GM23248 (cell line): ENCODE data around the gene FMN2. TPM values are rescaled to one million over a fixed set of nuclear protein-coding genes. Genes with fewer than 3 reads are reported as not detected.

ENCODE experiments used
- DNase-seq: peaks from one replicate; pipeline ENCODE4 v3.0.0-alpha.2; 2015
- H2AFZ ChIP-seq: fragments of 200-600 bp; sonication (generic); 2 replicates; pipeline ENCODE4 v1.6.1; 2016; ENCODE audit warnings: antibody characterized with exemption
- H3F3A ChIP-seq: fragments of 200-600 bp; sonication (generic); 2 replicates; pipeline ENCODE4 v1.6.1; 2016; ENCODE audit warnings: mild to moderate bottlenecking, antibody characterized with exemption, mixed run types; ENCODE audit not compliant: insufficient read depth
- H3K27ac ChIP-seq: fragments of 200-600 bp; sonication (generic); 2 replicates; pipeline ENCODE4 v1.5.1; 2016; ENCODE audit warnings: mild to moderate bottlenecking
- H3K27me3 ChIP-seq: fragments of 200-600 bp; sonication (generic); replicated peaks from 2 replicates; pipeline ENCODE4 v1.6.1; 2016; ENCODE audit warnings: mild to moderate bottlenecking; ENCODE audit not compliant: insufficient read depth
- H3K36me3 ChIP-seq: fragments of 200-600 bp; sonication (generic); 2 replicates; pipeline ENCODE4 v1.6.1; 2016; ENCODE audit warnings: low read depth, mild to moderate bottlenecking
- H3K4me1 ChIP-seq: fragments of 200-600 bp; sonication (generic); 2 replicates; pipeline ENCODE4 v1.6.1; 2016; ENCODE audit warnings: mild to moderate bottlenecking; ENCODE audit not compliant: insufficient read depth
- H3K4me2 ChIP-seq: fragments of 200-600 bp; sonication (generic); one replicate; pipeline ENCODE4 v1.6.1; 2016; ENCODE audit warnings: mild to moderate bottlenecking; ENCODE audit not compliant: unreplicated experiment
- H3K4me3 ChIP-seq: fragments of 200-600 bp; sonication (generic); 2 replicates; pipeline ENCODE4 v1.5.1; 2016; ENCODE audit warnings: mild to moderate bottlenecking
- H3K79me2 ChIP-seq: fragments of 200-600 bp; sonication (generic); 2 replicates; pipeline ENCODE4 v1.6.1; 2016; ENCODE audit warnings: mild to moderate bottlenecking; ENCODE audit not compliant: insufficient read depth
- H3K9ac ChIP-seq: fragments of 200-600 bp; sonication (generic); 2 replicates; pipeline ENCODE4 v1.6.1; 2016; ENCODE audit warnings: mild to moderate bottlenecking
- H3K9me2 ChIP-seq: fragments of 200-600 bp; sonication (generic); 2 replicates; pipeline ENCODE4 v1.6.1; 2016; ENCODE audit warnings: mixed run types, mild to moderate bottlenecking, moderate library complexity; ENCODE audit not compliant: insufficient read depth
- H3K9me3 ChIP-seq: fragments of 200-600 bp; sonication (generic); one replicate; pipeline ENCODE4 v1.6.1; 2017; ENCODE audit warnings: low read depth
- H4K20me1 ChIP-seq: fragments of 200-600 bp; sonication (generic); 2 replicates; pipeline ENCODE4 v1.6.0; 2016; ENCODE audit not compliant: insufficient read depth
- EZH2 ChIP-seq: fragments of 200-600 bp; sonication (generic); IDR thresholded peaks from 2 replicates; pipeline ENCODE4 v1.6.1; 2018; ENCODE audit warnings: antibody characterized with exemption, mild to moderate bottlenecking; ENCODE audit not compliant: insufficient read depth, poor library complexity, severe bottlenecking
- EZH2phosphoT487 ChIP-seq: fragments of 200-600 bp; sonication (generic); IDR thresholded peaks from 2 replicates; pipeline ENCODE4 v1.6.1; 2018; ENCODE audit warnings: antibody characterized with exemption, moderate library complexity, mild to moderate bottlenecking, low read depth; ENCODE audit not compliant: insufficient read depth
- WGBS, 2 experiments: methylation state at CpG; one replicate each; pipeline ENCODE4 v1.1.6; 2015 to 2017; ENCODE audit warnings: low lambda C conversion rate in 2 of 2, low coverage in 1 of 2; ENCODE audit errors: missing lambda C conversion rate in 2 of 2; 5-methylcytosine and 5-hydroxymethylcytosine counted together
- in situ Hi-C: fragments of 300-500 bp; cut with MboI; formaldehyde crosslinking; loops from 2 replicates; pipeline ENCODE4 v1.15.0; 2020
- polyA plus RNA-seq: library from polyadenylated mRNA; unstranded; fragments of >200 nt; fragmentation: Nextera tagmentation; extraction: Ambion mirVana; gene quantifications from 2 replicates; pipeline ENCODE4 v1.2.1, GENCODE V29; 2016
- total RNA-seq: library from RNA; depleted of rRNA; stranded (reverse); fragments of >200 nt; shearing (Covaris generic); gene quantifications from 2 replicates; pipeline ENCODE4 v1.2.3, GENCODE V29; 2014

FMN2 gene
- total and polyA plus RNA-seq, 2 experiments from 2014 or later, result 78.2 to 114 TPM

- peaks cover 8% of the 10 kb centered on the region; the same call in 1 of the 2 replicates for H3F3A ChIP-seq
- H3K27ac ChIP-seq, result no peak overlapping the region
- peak overlapping the region; percentile 84 for H3K4me2 ChIP-seq
- no peaks in the 10 kb centered on the region for H4K20me1 ChIP-seq
- peaks cover 76% of the 10 kb centered on the region for H3K79me2 ChIP-seq
- DNase-seq, result peak; percentile 56
- H2AFZ ChIP-seq, result peak overlapping the region; percentile 86
- TF ChIP-seq EZH2phosphoT487, result no peak
- TF ChIP-seq EZH2, result no peak
- H3K9me3 ChIP-seq, result no peaks in the 10 kb centered on the region
- peak overlapping the region; percentile 90 for H3K4me3 ChIP-seq
- H3K36me3 ChIP-seq, result peaks cover 3% of the 10 kb centered on the region; the same call in 1 of the 2 replicates
- WGBS, 2 experiments, result 10 to 15% methylated on average over 44 to 48 of the region's 65 CpGs
- H3K9me2 ChIP-seq, result no peaks in the 10 kb centered on the region
- no peaks in the 10 kb centered on the region for H3K27me3 ChIP-seq
- H3K9ac ChIP-seq, result peak overlapping the region; percentile 75
- H3K4me1 ChIP-seq, result peaks cover 44% of the 10 kb centered on the region
- in situ Hi-C loops, result no loop called here
These were observed 1.7 kb downstream of the FMN2 start for GRCh38 chr1:240093120-240093961.

- H3K4me2 ChIP-seq, result peak overlapping the region; percentile 84
- peaks cover 3% of the 10 kb centered on the region; the same call in 1 of the 2 replicates for H3K36me3 ChIP-seq
- TF ChIP-seq EZH2 (no peak), EZH2phosphoT487 (no peak)
- peak; percentile 32 for DNase-seq
- no peak overlapping the region for H2AFZ ChIP-seq
- peak overlapping the region; percentile 75; the same call in 1 of the 2 replicates for H3K9ac ChIP-seq
- peaks cover 17% of the 10 kb centered on the region; the same call in 1 of the 2 replicates for H3F3A ChIP-seq
- no peaks in the 10 kb centered on the region for H3K9me3 ChIP-seq
- no peaks in the 10 kb centered on the region for H3K9me2 ChIP-seq
- 91 to 92% methylated on average over 14 of the region's 14 CpGs for WGBS, 2 experiments
- peak overlapping the region; percentile 90 for H3K4me3 ChIP-seq
- no peaks in the 10 kb centered on the region for H4K20me1 ChIP-seq
- in situ Hi-C loops, result no loop called here
- H3K79me2 ChIP-seq, result peaks cover 85% of the 10 kb centered on the region
- H3K27me3 ChIP-seq, result no peaks in the 10 kb centered on the region
- H3K27ac ChIP-seq, result no peak overlapping the region
- peaks cover 52% of the 10 kb centered on the region for H3K4me1 ChIP-seq
These were observed 2.5 kb downstream of the FMN2 start for GRCh38 chr1:240094041-240094722.

GRCh38 chr1:240096974-240097373 is 5.3 kb downstream of the FMN2 start:
- in situ Hi-C loops, result no loop called here
- Histone ChIP-seq H3K4me2 (peak overlapping the region; percentile 84), H3K79me2 (peaks cover 96% of the 10 kb centered on the region), H3K27ac (no peak overlapping the region), H3K4me3 (peak overlapping the region; percentile 90; the same call in 1 of the 2 replicates), H3K36me3 (peaks cover 3% of the 10 kb centered on the region; the same call in 1 of the 2 replicates), H3K9ac (no peak overlapping the region), H3K9me3 (no peaks in the 10 kb centered on the region), H2AFZ (no peak overlapping the region), H3K9me2 (no peaks in the 10 kb centered on the region), H3K4me1 (peaks cover 74% of the 10 kb centered on the region), H4K20me1 (no peaks in the 10 kb centered on the region; the same call in 1 of the 2 replicates), H3K27me3 (no peaks in the 10 kb centered on the region), H3F3A (peaks cover 37% of the 10 kb centered on the region)
- 71 to 72% methylated on average over 4 of the region's 4 CpGs for WGBS, 2 experiments
- TF ChIP-seq EZH2, result no peak
- TF ChIP-seq EZH2phosphoT487, result no peak
- DNase-seq, result no peak

GRCh38 chr1:240098534-240098933 is 6.9 kb downstream of the FMN2 start:
- Histone ChIP-seq H3K9me2 (no peaks in the 10 kb centered on the region), H3K9ac (no peak overlapping the region), H3K27ac (no peak overlapping the region), H3K79me2 (peaks cover 96% of the 10 kb centered on the region), H3F3A (peaks cover 39% of the 10 kb centered on the region), H3K4me2 (peak overlapping the region; percentile 80), H3K27me3 (no peaks in the 10 kb centered on the region), H3K4me3 (no peak overlapping the region), H3K9me3 (no peaks in the 10 kb centered on the region), H3K36me3 (peaks cover 3% of the 10 kb centered on the region; the same call in 1 of the 2 replicates), H2AFZ (no peak overlapping the region), H4K20me1 (no peaks in the 10 kb centered on the region; the same call in 1 of the 2 replicates), H3K4me1 (peaks cover 79% of the 10 kb centered on the region)
- TF ChIP-seq EZH2 (no peak), EZH2phosphoT487 (no peak)
- WGBS, 2 experiments, result 92 to 93% methylated on average over 6 of the region's 6 CpGs
- DNase-seq, result no peak
- in situ Hi-C loops, result no loop called here
